H1 (cell line): Measurements from ENCODE around the gene TAF8. TPM values are rescaled to one million over a fixed set of nuclear protein-coding genes. Genes with fewer than 3 reads are reported as not detected.
A peak's percentile ranks its signal among the peaks of the same experiment; 100 is the strongest.

Experiments used
- CTCF ChIA-PET: fragments of 300-600 bp; sonication (Branson Sonifier 250); formaldehyde crosslinking; loops from one replicate; lab custom pipeline; 2021; ENCODE audit not compliant: partially characterized antibody; lab: Charles Lee
- POLR2A ChIA-PET: fragments of 300-600 bp; sonication (Branson Sonifier 250); formaldehyde crosslinking; loops from one replicate; lab custom pipeline; 2021; ENCODE audit warnings: inconsistent platforms; ENCODE audit not compliant: partially characterized antibody; lab: Charles Lee
- DNase-seq, 2 experiments: peaks; one replicate each; pipeline versions ENCODE4 v3.0.0 to v3.0.0-alpha.2; 2010 to 2022; ENCODE audit warnings: low spot score in 2 of 2, low read depth in 1 of 2, mixed read lengths in 1 of 2
- FAIRE-seq: peaks from 2 replicates; lab custom pipeline; 2011; peaks lifted over from hg19 to GRCh38; lab: Jason Lieb, UNC
- H2AFZ ChIP-seq: 2 replicates; pipeline ENCODE4 v1.8.1; 2012; ENCODE audit warnings: low read length, inconsistent platforms
- H2AK5ac ChIP-seq: 2 replicates; pipeline ENCODE4 v1.6.1; 2013; ENCODE audit warnings: low read depth, low read length
- H2BK120ac ChIP-seq: replicated peaks from 2 replicates; pipeline ENCODE3; 2013; ENCODE audit warnings: low read depth, low read length, inconsistent platforms
- H2BK12ac ChIP-seq: 2 replicates; pipeline ENCODE4 v1.6.1; 2013; ENCODE audit warnings: low read depth, low read length
- H2BK15ac ChIP-seq: 2 replicates; pipeline ENCODE4 v1.6.1; 2013; ENCODE audit warnings: low read length
- H2BK20ac ChIP-seq: 2 replicates; pipeline ENCODE4 v1.6.1; 2013; ENCODE audit warnings: low read length
- H2BK5ac ChIP-seq: 2 replicates; pipeline ENCODE4 v1.6.1; 2013; ENCODE audit warnings: low read depth, low read length
- H3K14ac ChIP-seq: 2 replicates; pipeline ENCODE4 v1.6.1; 2013; ENCODE audit warnings: inconsistent platforms; ENCODE audit not compliant: insufficient read length
- H3K18ac ChIP-seq: 2 replicates; pipeline ENCODE4 v1.6.1; 2013; ENCODE audit warnings: low read length; ENCODE audit errors: extremely low read depth
- H3K23ac ChIP-seq: 2 replicates; pipeline ENCODE4 v1.6.1; 2013; ENCODE audit warnings: inconsistent platforms; ENCODE audit not compliant: insufficient read length
- H3K23me2 ChIP-seq: 2 replicates; pipeline ENCODE4 v1.6.1; 2013; ENCODE audit warnings: low read depth, low read length
- H3K27ac ChIP-seq: 2 replicates; pipeline ENCODE4 v1.6.1; 2011; ENCODE audit warnings: low read depth, low read length, inconsistent platforms
- H3K27me3 ChIP-seq, 4 experiments: replicated peaks in 1 of 4; 1 replicate in 1 of 4; 2 replicates in 3 of 4; pipeline versions ENCODE4 v1.6.1 to v1.8.1; 2011 to 2013; ENCODE audit warnings: low read length in 3 of 4, mild to moderate bottlenecking in 3 of 4, inconsistent platforms in 2 of 4, mixed read lengths in 2 of 4, moderate library complexity in 1 of 4; ENCODE audit not compliant: control insufficient read depth in 3 of 4, insufficient read depth in 3 of 4; ENCODE audit errors: extremely low read depth in 1 of 4
- H3K36me3 ChIP-seq, 4 experiments: 2 replicates each; pipeline versions ENCODE4 v1.6.1 to v1.8.1; 2011 to 2013; ENCODE audit warnings: mild to moderate bottlenecking in 4 of 4, low read length in 3 of 4, moderate library complexity in 2 of 4, control low read depth in 1 of 4, inconsistent platforms in 1 of 4; ENCODE audit not compliant: insufficient read depth in 4 of 4, control insufficient read depth in 2 of 4
- H3K4ac ChIP-seq: replicated peaks from 2 replicates; pipeline ENCODE3; 2013; ENCODE audit warnings: low read length, low read depth, mixed read lengths, inconsistent platforms; ENCODE audit not compliant: insufficient read length
- H3K4me1 ChIP-seq, 4 experiments: replicated peaks in 1 of 4; 1 replicate in 1 of 4; 2 replicates in 3 of 4; pipeline versions ENCODE4 v1.6.1 to v1.8.1; 2011 to 2013; ENCODE audit warnings: low read length in 3 of 4, inconsistent platforms in 2 of 4, mixed read lengths in 1 of 4; ENCODE audit not compliant: insufficient read depth in 4 of 4, control insufficient read depth in 3 of 4
- H3K4me2 ChIP-seq, 2 experiments: 2 replicates each; pipeline versions ENCODE4 v1.6.1 to v1.8.1; 2011 to 2013; ENCODE audit warnings: low read depth in 2 of 2, low read length in 2 of 2, control low read depth in 1 of 2, inconsistent platforms in 1 of 2, mild to moderate bottlenecking in 1 of 2; ENCODE audit not compliant: insufficient read depth in 1 of 2
- H3K4me3 ChIP-seq, 4 experiments: fragments of 200-600, 300-600 bp in 1 of 4; sonication (generic), shearing (Covaris generic), sonication (Bioruptor Twin) in 1 of 4; 2 replicates each; pipeline versions ENCODE4 v1.5.1 to v1.8.1; 2011 to 2016; ENCODE audit warnings: low read length in 4 of 4, low read depth in 3 of 4, control low read depth in 2 of 4, inconsistent platforms in 2 of 4, mild to moderate bottlenecking in 2 of 4, mixed read lengths in 1 of 4, moderate library complexity in 1 of 4; ENCODE audit not compliant: insufficient read depth in 2 of 4; ENCODE audit errors: extremely low read depth in 1 of 4
- H3K56ac ChIP-seq: replicated peaks from 2 replicates; pipeline ENCODE3; 2013; ENCODE audit warnings: low read depth, mild to moderate bottlenecking, mixed read lengths, low read length, inconsistent platforms; ENCODE audit not compliant: insufficient read length
- H3K79me1 ChIP-seq: 2 replicates; pipeline ENCODE4 v1.6.1; 2013; ENCODE audit warnings: low read depth, low read length, control low read depth
- H3K79me2 ChIP-seq, 2 experiments: 2 replicates each; pipeline versions ENCODE4 v1.6.1 to v1.8.1; 2012 to 2013; ENCODE audit warnings: low read length in 2 of 2, mild to moderate bottlenecking in 2 of 2, inconsistent platforms in 1 of 2; ENCODE audit not compliant: insufficient read depth in 2 of 2, control insufficient read depth in 1 of 2
- H3K9ac ChIP-seq, 4 experiments: replicated peaks in 1 of 4; 1 replicate in 1 of 4; 2 replicates in 3 of 4; pipeline versions ENCODE4 v1.6.1 to v1.8.1; 2011 to 2013; ENCODE audit warnings: low read depth in 3 of 4, low read length in 3 of 4, control low read depth in 2 of 4, mild to moderate bottlenecking in 2 of 4, moderate library complexity in 2 of 4, inconsistent platforms in 1 of 4; ENCODE audit errors: extremely low read depth in 1 of 4
- H3K9me3 ChIP-seq, 2 experiments: 2 replicates each; pipeline versions ENCODE4 v1.6.1 to v1.8.1; 2012 to 2013; ENCODE audit warnings: mild to moderate bottlenecking in 2 of 2, moderate library complexity in 2 of 2, control low read depth in 1 of 2, inconsistent platforms in 1 of 2, low read depth in 1 of 2, low read length in 1 of 2, mixed read lengths in 1 of 2; ENCODE audit not compliant: insufficient read depth in 2 of 2
- H4K20me1 ChIP-seq, 2 experiments: replicated peaks in 1 of 2; 2 replicates each; pipeline versions ENCODE3 to v1.8.1; 2011 to 2013; ENCODE audit warnings: inconsistent platforms in 2 of 2, low read length in 2 of 2, mild to moderate bottlenecking in 1 of 2; ENCODE audit not compliant: insufficient read depth in 2 of 2, control insufficient read depth in 1 of 2
- H4K5ac ChIP-seq: 2 replicates; pipeline ENCODE4 v1.6.1; 2013; ENCODE audit warnings: low read length, low read depth, mixed read lengths, inconsistent platforms; ENCODE audit not compliant: insufficient read length
- H4K8ac ChIP-seq: 2 replicates; pipeline ENCODE4 v1.8.0; 2013; ENCODE audit warnings: mild to moderate bottlenecking, moderate library complexity, low read length, inconsistent platforms; ENCODE audit not compliant: insufficient read depth; ENCODE audit errors: extremely low read depth
- H4K91ac ChIP-seq: replicated peaks from 2 replicates; pipeline ENCODE3; 2013; ENCODE audit warnings: low read length, mixed read lengths, inconsistent platforms; ENCODE audit not compliant: insufficient read length
- CEBPB ChIP-seq: IDR thresholded peaks from 2 replicates; pipeline ENCODE4 v1.6.1; 2012; ENCODE audit warnings: low read depth, low read length
- HDAC2 ChIP-seq, 2 experiments: fragments of 300-600 bp in 1 of 2; sonication (generic) in 1 of 2; IDR thresholded peaks; 2 replicates each; pipeline ENCODE4 v1.6.1; 2011 to 2012; ENCODE audit warnings: low read depth in 2 of 2, low read length in 2 of 2, mild to moderate bottlenecking in 2 of 2, moderate library complexity in 2 of 2, borderline replicate concordance in 1 of 2, inconsistent platforms in 1 of 2
- JUND ChIP-seq: IDR thresholded peaks from 2 replicates; pipeline ENCODE4 v1.6.1; 2011; ENCODE audit warnings: mild to moderate bottlenecking, improper control_type of control experiment, low read length
- POLR2AphosphoS5 ChIP-seq: IDR thresholded peaks from 2 replicates; pipeline ENCODE4 v1.6.1; 2011; ENCODE audit warnings: low read depth, low read length
- POU5F1 ChIP-seq: IDR thresholded peaks from 2 replicates; pipeline ENCODE4 v1.6.1; 2011; ENCODE audit warnings: low read depth, mild to moderate bottlenecking, low read length, moderate library complexity
- WGBS, 2 experiments: shearing (Covaris generic) in 1 of 2; methylation state at CpG; one replicate each; pipeline versions ENCODE4 v1.1.6 to v1.1.7; 2013 to 2015; ENCODE audit warnings: low lambda C conversion rate in 2 of 2, mixed read lengths in 2 of 2, inconsistent platforms in 1 of 2, low coverage in 1 of 2, missing lambda C conversion rate in 1 of 2; ENCODE audit not compliant: insufficient replicate concordance in 2 of 2, insufficient coverage in 1 of 2, insufficient read length in 1 of 2; ENCODE audit errors: extremely low coverage in 1 of 2, missing lambda C conversion rate in 1 of 2; 5-methylcytosine and 5-hydroxymethylcytosine counted together
- polyA plus RNA-seq, 7 experiments: library from polyadenylated mRNA; depleted of rRNA in 3 of 7; stranded (reverse) in 5 of 7; unstranded in 2 of 7; fragments of >200 nt in 5 of 7; fragments of 200-250 nt in 2 of 7; gene quantifications; 1 replicate in 5 of 7; 2 replicates in 1 of 7; 4 replicates in 1 of 7; pipeline versions ENCODE4 v1.2.1 to v1.2.3, GENCODE V29; 2011 to 2013; ENCODE audit warnings: missing spikeins in 2 of 7, mixed read lengths in 2 of 7
- total RNA-seq: library from RNA; stranded (reverse); fragmentation: NEBNext Ultra II Directional; extraction: Animal tissue kit (Norgen Biotek cat#: 25700); gene quantifications from 2 replicates; pipeline ENCODE4 v1.2.1, GENCODE V29; 2021

The TAF8 gene
- total and polyA plus RNA-seq, 2 of the 8 experiments (the other 6 are each of a cell fraction or from before 2014, with no cell fraction given) = 32.2 to 34.0 TPM

DNA sequence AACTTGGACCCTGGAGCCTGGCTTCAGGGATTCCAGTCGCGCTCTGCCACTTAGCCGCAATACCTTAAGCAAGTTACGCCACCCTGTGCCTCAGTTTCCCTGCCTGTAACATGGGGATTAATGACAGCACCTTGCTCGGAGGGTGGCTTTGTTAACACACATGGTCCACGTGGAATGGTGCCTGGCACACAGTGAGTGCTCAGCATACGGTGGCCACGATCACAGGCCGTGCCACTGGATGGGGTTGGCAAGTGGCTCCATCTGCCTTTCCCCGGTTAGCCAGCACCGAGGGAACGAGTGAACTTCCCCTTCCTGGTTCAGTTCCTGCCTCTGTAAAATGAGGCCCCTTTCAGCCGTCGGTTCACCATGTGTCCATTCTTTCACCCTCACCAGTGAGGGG is 74.9 kb downstream of the TAF8 start:
- no peaks in the 10 kb centered on the region; a peak in 1 of 7 replicates for H3K4me1 ChIP-seq
- no peak overlapping the region for H2AFZ ChIP-seq
- H3K79me2 ChIP-seq = peaks cover 0 to 22% of the 10 kb centered on the region in 2 experiments; a peak in 1 of 4 replicates
- no peak overlapping the region for H3K9ac ChIP-seq
- no peak overlapping the region for H3K56ac ChIP-seq
- H2BK20ac ChIP-seq = no peak overlapping the region
- POLR2A ChIA-PET = interaction anchor here (1.2 to 5.6 kb wide), 5 partner anchors 8 to 32 kb away, joined by 3 to 41 read pairs (median 9); partner anchors contain the start of gene C6orf132
- H4K5ac ChIP-seq = no peak overlapping the region
- TF ChIP-seq HDAC2 (IDR thresholded peaks at IDR 0.05; ENCODE audit: borderline replicate concordance in 1 of 2, low read depth in 2 of 2, low read length in 2 of 2) (no peak), CEBPB (no peak), POU5F1 (no peak), JUND (no peak), POLR2AphosphoS5 (peak; percentile 70)
- TF ChIP-seq, all 59 proteins: peak for 1
- Histone ChIP-seq H4K91ac (no peak overlapping the region), H3K18ac (no peak overlapping the region), H2AK5ac (no peak overlapping the region), H4K20me1 (peaks cover 4 to 24% of the 10 kb centered on the region in 2 experiments), H3K27ac (no peak overlapping the region), H3K79me1 (peaks cover 20% of the 10 kb centered on the region), H3K23ac (no peak overlapping the region), H3K9me3 (no peaks in the 10 kb centered on the region), H3K4me2 (no peak overlapping the region), H3K4me3 (no peak overlapping the region), H3K36me3 (peaks cover 21 to 66% (median 34%) of the 10 kb centered on the region in 4 experiments), H4K8ac (no peak overlapping the region), H2BK15ac (no peak overlapping the region), H2BK120ac (no peak overlapping the region), H2BK12ac (no peak overlapping the region), H3K27me3 (no peaks in the 10 kb centered on the region), H3K23me2 (no peaks in the 10 kb centered on the region; the same call in 1 of the 2 replicates), H2BK5ac (no peak overlapping the region), H3K14ac (no peak overlapping the region), H3K4ac (no peak overlapping the region)
- CTCF ChIA-PET = interaction anchor here (1.9 to 2.6 kb wide), 3 partner anchors 21 to 39 kb away, joined by 7 to 9 read pairs (median 8); no protein-coding TSS in a partner anchor
- FAIRE-seq (no peak), DNase-seq (no peak)
- 97% methylated on average over 14 of the region's 14 CpGs; no CpG with 5 or more reads in 1 of the 2 experiments for WGBS, 2 experiments
